ENCODE measurements around the gene PSMB7. TPM values are rescaled to one million over a fixed set of nuclear protein-coding genes. Genes with fewer than 3 reads are reported as not detected.

The PSMB7 gene
- total RNA-seq, 1 experiment from 2014 or later, result 380 TPM

- H3K36me3 ChIP-seq (ENCODE audit: insufficient read depth, low read length, poor library complexity, severe bottlenecking), result no peaks in the 10 kb centered on the region
- ChIA-PET POLR2A (ENCODE audit: low non-redundant PET) (no interaction called here), CTCF (no interaction called here)
- no peak for DNase-seq (ENCODE audit: low spot score)
- intact Hi-C loops (cut with micrococcal nuclease; ENCODE audit: unreplicated experiment), result no loop called here
- no TSS peak for BruUV-seq (replicated peaks)
- no peak overlapping the region for H3K27ac ChIP-seq (ENCODE audit: low read depth, low read length, poor library complexity, severe bottlenecking)
- H3K4me1 ChIP-seq (ENCODE audit: insufficient read depth, low read length, poor library complexity, severe bottlenecking), result peaks cover 2% of the 10 kb centered on the region
- no peak overlapping the region for H3K4me3 ChIP-seq (ENCODE audit: low read depth, low read length, poor library complexity, severe bottlenecking)
- TF ChIP-seq EZH2 (IDR thresholded peaks at IDR 0.05; ENCODE audit: borderline replicate concordance, low read depth, low read length, poor library complexity, severe bottlenecking) (no peak), CTCF (conservative IDR thresholded peaks at IDR 0.05; ENCODE audit: low read depth, low read length) (no peak)
- no peaks in the 10 kb centered on the region for H3K9me3 ChIP-seq (ENCODE audit: low read depth, low read length, poor library complexity, severe bottlenecking)
- no peaks in the 10 kb centered on the region for H3K27me3 ChIP-seq (replicated peaks; ENCODE audit: insufficient read depth, low read depth, low read length, poor library complexity)
These were observed 40.6 kb upstream of the PSMB7 start for GRCh38 chr9:124455820-124456219.

- no peak for DNase-seq (ENCODE audit: low spot score)
- POLR2A ChIA-PET (ENCODE audit: low non-redundant PET), result no interaction called here
- Histone ChIP-seq H3K27me3 (replicated peaks; ENCODE audit: insufficient read depth, low read depth, low read length, poor library complexity) (no peaks in the 10 kb centered on the region), H3K4me1 (ENCODE audit: insufficient read depth, low read length, poor library complexity, severe bottlenecking) (peaks cover 8% of the 10 kb centered on the region), H3K36me3 (ENCODE audit: insufficient read depth, low read length, poor library complexity, severe bottlenecking) (no peaks in the 10 kb centered on the region), H3K9me3 (ENCODE audit: low read depth, low read length, poor library complexity, severe bottlenecking) (no peaks in the 10 kb centered on the region), H3K4me3 (ENCODE audit: low read depth, low read length, poor library complexity, severe bottlenecking) (no peak overlapping the region), H3K27ac (ENCODE audit: low read depth, low read length, poor library complexity, severe bottlenecking) (no peak overlapping the region)
- intact Hi-C loops (cut with micrococcal nuclease; ENCODE audit: unreplicated experiment), result no loop called here
- no TSS peak for BruUV-seq (replicated peaks)
- CTCF ChIA-PET, result no interaction called here
- TF ChIP-seq EZH2 (IDR thresholded peaks at IDR 0.05; ENCODE audit: borderline replicate concordance, low read depth, low read length, poor library complexity, severe bottlenecking), result no peak
These were observed 39.7 kb upstream of the PSMB7 start for GRCh38 chr9:124454791-124455443.

- Histone ChIP-seq H3K4me3 (ENCODE audit: low read depth, low read length, poor library complexity, severe bottlenecking) (no peak overlapping the region), H3K9me3 (ENCODE audit: low read depth, low read length, poor library complexity, severe bottlenecking) (no peaks in the 10 kb centered on the region), H3K27me3 (replicated peaks; ENCODE audit: insufficient read depth, low read depth, low read length, poor library complexity) (no peaks in the 10 kb centered on the region), H3K4me1 (ENCODE audit: insufficient read depth, low read length, poor library complexity, severe bottlenecking) (peaks cover 8% of the 10 kb centered on the region), H3K27ac (ENCODE audit: low read depth, low read length, poor library complexity, severe bottlenecking) (no peak overlapping the region), H3K36me3 (ENCODE audit: insufficient read depth, low read length, poor library complexity, severe bottlenecking) (no peaks in the 10 kb centered on the region)
- intact Hi-C loops (cut with micrococcal nuclease; ENCODE audit: unreplicated experiment), result no loop called here
- TF ChIP-seq EZH2 (IDR thresholded peaks at IDR 0.05; ENCODE audit: borderline replicate concordance, low read depth, low read length, poor library complexity, severe bottlenecking) (no peak), CTCF (conservative IDR thresholded peaks at IDR 0.05; ENCODE audit: low read depth, low read length) (no peak)
- POLR2A ChIA-PET (ENCODE audit: low non-redundant PET), result no interaction called here
- CTCF ChIA-PET, result no interaction called here
- DNase-seq (ENCODE audit: low spot score), result no peak
- no TSS peak for BruUV-seq (replicated peaks)
These were observed 39.1 kb upstream of the PSMB7 start for GRCh38 chr9:124454296-124454695.

- H3K27ac ChIP-seq (ENCODE audit: low read depth, low read length, poor library complexity, severe bottlenecking), result no peak overlapping the region
These were observed 38.4 kb upstream of the PSMB7 start for GRCh38 chr9:124453586-124454191.

More at GRCh38 chr9:124453586-124454191, 38.4 kb upstream of the PSMB7 start:
- BruUV-seq (replicated peaks), result no TSS peak
- TF ChIP-seq CTCF (conservative IDR thresholded peaks at IDR 0.05; ENCODE audit: low read depth, low read length) (no peak), EZH2 (IDR thresholded peaks at IDR 0.05; ENCODE audit: borderline replicate concordance, low read depth, low read length, poor library complexity, severe bottlenecking) (no peak)
- peaks cover 8% of the 10 kb centered on the region for H3K4me1 ChIP-seq (ENCODE audit: insufficient read depth, low read length, poor library complexity, severe bottlenecking)
- no peaks in the 10 kb centered on the region for H3K36me3 ChIP-seq (ENCODE audit: insufficient read depth, low read length, poor library complexity, severe bottlenecking)
- H3K27me3 ChIP-seq (replicated peaks; ENCODE audit: insufficient read depth, low read depth, low read length, poor library complexity), result no peaks in the 10 kb centered on the region
- ChIA-PET POLR2A (ENCODE audit: low non-redundant PET) (no interaction called here), CTCF (no interaction called here)
- no peaks in the 10 kb centered on the region for H3K9me3 ChIP-seq (ENCODE audit: low read depth, low read length, poor library complexity, severe bottlenecking)
- H3K4me3 ChIP-seq (ENCODE audit: low read depth, low read length, poor library complexity, severe bottlenecking), result no peak overlapping the region
- no peak for DNase-seq (ENCODE audit: low spot score)
- intact Hi-C loops (cut with micrococcal nuclease; ENCODE audit: unreplicated experiment), result no loop called here
